DND-41 (cell line): ENCODE results near the gene RNF217.

Source experiments
- ATAC-seq: fragments of 200-7000 bp; cut with Tn5 transposase; 3 replicates; pipeline ENCODE4 v1.9.1; 2021; ENCODE audit warnings: low read depth; ENCODE audit not compliant: insufficient read depth
- DNase-seq: peaks from one replicate; pipeline ENCODE4 v3.0.0-alpha.2; 2020
- H2AFZ ChIP-seq: 2 replicates; pipeline ENCODE4 v1.6.0; 2012; ENCODE audit warnings: low read depth, low read length
- H3K27ac ChIP-seq: 2 replicates; pipeline ENCODE4 v1.5.1; 2012; ENCODE audit warnings: low read length, inconsistent platforms
- H3K27me3 ChIP-seq: fragments of 200-600 bp; sonication (generic); 2 replicates; pipeline ENCODE4 v1.6.0; 2012; ENCODE audit warnings: low read length, mild to moderate bottlenecking, inconsistent platforms; ENCODE audit not compliant: insufficient read depth, poor library complexity
- H3K36me3 ChIP-seq: 2 replicates; pipeline ENCODE4 v1.5.1; 2012; ENCODE audit warnings: low read length, inconsistent platforms; ENCODE audit not compliant: insufficient read depth
- H3K4me1 ChIP-seq: 2 replicates; pipeline ENCODE4 v1.5.1; 2012; ENCODE audit warnings: mild to moderate bottlenecking, low read length; ENCODE audit not compliant: insufficient read depth
- H3K4me2 ChIP-seq: 2 replicates; pipeline ENCODE4 v1.6.0; 2012; ENCODE audit warnings: mild to moderate bottlenecking, moderate library complexity, low read length, inconsistent platforms; ENCODE audit not compliant: insufficient read depth
- H3K4me3 ChIP-seq, 2 experiments: fragments of 200-600 bp in 1 of 2; shearing (Covaris generic) in 1 of 2; 2 replicates each; pipeline ENCODE4 v1.5.1; 2012 to 2016; ENCODE audit warnings: inconsistent platforms in 2 of 2, low read length in 2 of 2, mild to moderate bottlenecking in 2 of 2, low read depth in 1 of 2, moderate library complexity in 1 of 2
- H3K79me2 ChIP-seq: 2 replicates; pipeline ENCODE4 v1.6.0; 2012; ENCODE audit warnings: low read length, inconsistent platforms; ENCODE audit not compliant: insufficient read depth
- H3K9ac ChIP-seq: 2 replicates; pipeline ENCODE4 v1.6.0; 2012; ENCODE audit warnings: low read depth, mild to moderate bottlenecking, inconsistent platforms, low read length, moderate library complexity
- H3K9me3 ChIP-seq: 2 replicates; pipeline ENCODE4 v1.5.1; 2012; ENCODE audit warnings: low read length, moderate library complexity, mild to moderate bottlenecking, inconsistent platforms; ENCODE audit not compliant: insufficient read depth, severe bottlenecking
- H4K20me1 ChIP-seq: 2 replicates; pipeline ENCODE4 v1.6.0; 2012; ENCODE audit warnings: low read length; ENCODE audit not compliant: insufficient read depth
- EZH2 ChIP-seq: IDR thresholded peaks from 3 replicates; pipeline ENCODE4 v1.6.1; 2012; ENCODE audit warnings: borderline replicate concordance, low read depth, mild to moderate bottlenecking, moderate library complexity, low read length, inconsistent platforms; ENCODE audit not compliant: severe bottlenecking
- TF ChIP-seq, protein P1 (sequence below): IDR thresholded peaks from 2 replicates; pipeline ENCODE4 v1.5.1; 2012; ENCODE audit warnings: borderline replicate concordance, low read length, moderate library complexity, mild to moderate bottlenecking; ENCODE audit not compliant: poor library complexity, severe bottlenecking; ENCODE audit errors: extremely low read depth

The RNF217 gene

DNA sequence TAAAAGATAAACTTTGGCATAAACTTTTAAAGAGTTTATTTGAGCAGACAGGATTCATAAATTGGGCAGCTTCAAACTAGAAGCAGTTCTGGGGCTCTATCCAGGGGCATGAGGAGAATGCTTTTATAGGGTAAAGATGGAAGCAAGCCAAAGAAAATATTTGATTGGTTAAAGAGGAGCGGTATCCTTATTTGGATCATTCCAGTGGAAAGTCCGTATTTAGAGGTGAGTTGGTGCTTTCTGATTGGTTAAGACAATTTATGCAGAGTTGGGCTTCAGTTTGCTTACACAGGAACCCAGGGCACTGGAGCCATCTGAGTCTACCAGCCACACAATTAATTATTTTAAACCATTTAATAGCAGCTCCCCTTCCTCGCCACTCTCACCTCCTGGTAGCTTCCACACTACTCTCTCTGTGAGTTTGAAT, 37.9 kb upstream of the RNF217 start:
- DNase-seq (no peak), ATAC-seq (no peak)
- H2AFZ ChIP-seq, result no peak overlapping the region
- no peak overlapping the region for H3K27ac ChIP-seq
- H3K79me2 ChIP-seq, result no peaks in the 10 kb centered on the region
- H3K4me3 ChIP-seq, result no peak overlapping the region
- TF ChIP-seq, protein P1, sequence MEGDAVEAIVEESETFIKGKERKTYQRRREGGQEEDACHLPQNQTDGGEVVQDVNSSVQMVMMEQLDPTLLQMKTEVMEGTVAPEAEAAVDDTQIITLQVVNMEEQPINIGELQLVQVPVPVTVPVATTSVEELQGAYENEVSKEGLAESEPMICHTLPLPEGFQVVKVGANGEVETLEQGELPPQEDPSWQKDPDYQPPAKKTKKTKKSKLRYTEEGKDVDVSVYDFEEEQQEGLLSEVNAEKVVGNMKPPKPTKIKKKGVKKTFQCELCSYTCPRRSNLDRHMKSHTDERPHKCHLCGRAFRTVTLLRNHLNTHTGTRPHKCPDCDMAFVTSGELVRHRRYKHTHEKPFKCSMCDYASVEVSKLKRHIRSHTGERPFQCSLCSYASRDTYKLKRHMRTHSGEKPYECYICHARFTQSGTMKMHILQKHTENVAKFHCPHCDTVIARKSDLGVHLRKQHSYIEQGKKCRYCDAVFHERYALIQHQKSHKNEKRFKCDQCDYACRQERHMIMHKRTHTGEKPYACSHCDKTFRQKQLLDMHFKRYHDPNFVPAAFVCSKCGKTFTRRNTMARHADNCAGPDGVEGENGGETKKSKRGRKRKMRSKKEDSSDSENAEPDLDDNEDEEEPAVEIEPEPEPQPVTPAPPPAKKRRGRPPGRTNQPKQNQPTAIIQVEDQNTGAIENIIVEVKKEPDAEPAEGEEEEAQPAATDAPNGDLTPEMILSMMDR, result no peak
- TF ChIP-seq EZH2, result no peak
- H3K36me3 ChIP-seq, result no peaks in the 10 kb centered on the region
- no peak overlapping the region for H3K4me2 ChIP-seq
- H3K9me3 ChIP-seq, result peaks cover 3% of the 10 kb centered on the region
- no peaks in the 10 kb centered on the region for H4K20me1 ChIP-seq
- no peaks in the 10 kb centered on the region for H3K27me3 ChIP-seq
- H3K4me1 ChIP-seq, result no peaks in the 10 kb centered on the region
- H3K9ac ChIP-seq, result no peak overlapping the region

DNA sequence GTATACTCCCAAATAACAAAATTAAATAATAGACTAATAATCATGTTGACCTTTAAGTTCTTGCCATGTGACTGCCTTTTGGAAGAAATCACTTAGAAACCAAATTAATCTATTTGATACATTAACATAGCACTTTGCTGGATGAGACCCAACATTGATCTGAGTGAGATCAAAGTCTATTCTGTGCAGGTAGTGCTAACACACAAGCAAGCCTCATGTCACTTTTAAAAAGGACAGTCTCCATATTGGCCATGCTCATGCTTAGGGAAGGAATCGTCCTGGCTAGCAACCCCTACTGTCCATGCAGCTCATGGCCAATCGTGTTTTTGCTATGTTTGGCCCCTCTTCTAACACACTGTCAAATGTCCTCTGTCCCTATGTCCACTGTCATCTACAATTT, 35.8 kb upstream of the RNF217 start:
- Histone ChIP-seq H3K36me3 (no peaks in the 10 kb centered on the region), H3K27ac (no peak overlapping the region), H3K27me3 (no peaks in the 10 kb centered on the region), H3K79me2 (no peaks in the 10 kb centered on the region), H4K20me1 (no peaks in the 10 kb centered on the region), H2AFZ (no peak overlapping the region), H3K9me3 (no peaks in the 10 kb centered on the region), H3K4me2 (no peak overlapping the region), H3K4me1 (no peaks in the 10 kb centered on the region), H3K9ac (no peak overlapping the region), H3K4me3 (no peak overlapping the region)
- DNase-seq (no peak), ATAC-seq (no peak)
- no peak for TF ChIP-seq EZH2
- TF ChIP-seq, protein P1, result no peak

DNA sequence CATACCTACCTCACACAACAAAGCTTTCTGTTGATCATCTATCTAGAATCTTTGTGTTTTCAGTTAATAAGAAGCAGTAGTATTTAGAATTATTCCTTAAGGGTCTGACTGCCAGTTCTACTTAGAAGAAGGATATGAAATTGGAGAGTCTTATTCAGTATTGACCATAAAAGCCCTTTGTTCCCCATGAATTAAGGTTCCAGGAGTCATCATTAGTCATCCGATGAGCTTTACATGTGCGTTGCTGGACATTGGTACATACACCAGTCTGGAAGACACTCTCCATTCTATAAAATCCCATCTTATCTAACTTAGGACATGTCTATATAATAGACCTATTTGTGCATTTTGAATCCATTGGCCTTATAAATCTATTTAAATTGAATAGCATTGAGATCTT, 34.4 kb upstream of the RNF217 start:
- H3K36me3 ChIP-seq, result no peaks in the 10 kb centered on the region
- no peaks in the 10 kb centered on the region for H3K4me1 ChIP-seq
- no peaks in the 10 kb centered on the region for H3K9me3 ChIP-seq
- TF ChIP-seq, protein P1, result no peak
- TF ChIP-seq EZH2, result no peak
- H4K20me1 ChIP-seq, result no peaks in the 10 kb centered on the region
- DNase-seq, result no peak
- H3K4me3 ChIP-seq, result no peak overlapping the region
- no peak for ATAC-seq
- H3K27me3 ChIP-seq, result no peaks in the 10 kb centered on the region
- no peak overlapping the region for H3K4me2 ChIP-seq
- H2AFZ ChIP-seq, result no peak overlapping the region
- no peaks in the 10 kb centered on the region for H3K79me2 ChIP-seq
- H3K9ac ChIP-seq, result no peak overlapping the region
- no peak overlapping the region for H3K27ac ChIP-seq

DNA sequence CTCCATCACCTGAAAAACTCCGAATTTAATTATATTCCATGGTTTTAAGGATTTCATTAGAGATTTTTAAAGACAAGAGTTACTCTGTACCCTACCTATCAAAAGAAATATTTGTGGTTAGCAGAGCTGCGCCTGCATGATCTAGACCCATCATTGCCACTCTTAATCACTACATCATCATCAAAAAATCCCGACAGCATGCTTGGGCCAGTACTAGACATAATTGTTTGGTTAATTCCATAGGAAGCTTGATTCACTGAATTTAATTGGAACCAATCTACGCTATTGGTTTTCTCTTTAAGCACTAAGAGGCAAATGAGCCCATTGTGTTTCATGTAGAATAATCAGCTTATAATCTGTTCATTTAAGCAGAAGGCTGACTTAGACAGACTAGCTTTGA, 33.4 kb upstream of the RNF217 start:
- no peaks in the 10 kb centered on the region for H3K4me1 ChIP-seq
- no peak for ATAC-seq

More for the DNA sequence above, 33.4 kb upstream of the RNF217 start:
- no peak for TF ChIP-seq EZH2
- TF ChIP-seq, protein P1, result no peak
- Histone ChIP-seq H3K9me3 (no peaks in the 10 kb centered on the region), H2AFZ (no peak overlapping the region), H3K27ac (no peak overlapping the region), H3K27me3 (no peaks in the 10 kb centered on the region), H3K4me2 (no peak overlapping the region), H3K9ac (no peak overlapping the region), H3K79me2 (no peaks in the 10 kb centered on the region), H3K36me3 (no peaks in the 10 kb centered on the region), H4K20me1 (no peaks in the 10 kb centered on the region), H3K4me3 (no peak overlapping the region)
- DNase-seq, result no peak
